Measurements from ENCODE around the gene CZIB. TPM values are rescaled to one million over a fixed set of nuclear protein-coding genes. Genes with fewer than 3 reads are reported as not detected.

The CZIB gene
- 74.1 and 94.6 TPM in 2 replicates for total RNA-seq (2014; rRNA removed; shearing (Covaris generic))

- H3K4me3 ChIP-seq (ENCODE audit: insufficient read depth, low read depth, low read length): peak within 1 kb of the TSS; percentile 100
- DNase-seq: peak; percentile 98
- H3K27me3 ChIP-seq (ENCODE audit: control insufficient read depth, insufficient read depth, low read length): no peaks in the 10 kb centered on the region
- H3K36me3 ChIP-seq (replicated peaks; ENCODE audit: control insufficient read depth, insufficient read depth, low read length): peaks cover 7% of the 10 kb centered on the region
Measured at GRCh38 chr1:53220171-53220961, at the start of gene CZIB. Gene CZIB, minus strand, starts transcription at chr1:53220634. Its CDS starts 59 bp downstream, at chr1:53220575.

- H3K27me3 ChIP-seq (ENCODE audit: control insufficient read depth, insufficient read depth, low read length): no peaks in the 10 kb centered on the region
- DNase-seq: no peak
- H3K4me3 ChIP-seq (ENCODE audit: insufficient read depth, low read depth, low read length): no peak overlapping the region
- H3K36me3 ChIP-seq (replicated peaks; ENCODE audit: control insufficient read depth, insufficient read depth, low read length): peaks cover 53% of the 10 kb centered on the region
Measured at GRCh38 chr1:53270107-53270506, 49.7 kb upstream of the CZIB start.

DNA sequence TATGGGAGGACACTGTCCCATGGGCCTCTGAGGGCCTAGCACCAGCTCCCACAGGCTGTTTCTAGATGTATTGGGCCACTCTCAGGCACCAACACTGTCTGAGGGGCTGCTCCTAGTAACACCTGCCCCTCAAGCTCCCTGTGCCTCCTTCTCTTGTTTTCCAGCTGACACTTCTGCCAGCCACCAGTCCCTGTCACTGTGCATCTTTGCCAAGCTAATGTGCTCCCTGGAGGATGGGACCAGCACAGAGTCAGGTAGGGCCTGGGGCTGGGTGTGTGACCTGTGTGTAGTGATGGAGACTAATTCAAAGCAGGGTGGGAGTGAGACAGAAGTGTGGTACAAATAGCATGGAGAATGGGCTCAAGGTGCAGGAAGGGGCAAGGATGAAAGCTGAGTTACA is 47.3 kb upstream of the CZIB start:
- no peak overlapping the region for H3K4me3 ChIP-seq (ENCODE audit: insufficient read depth, low read depth, low read length)
- H3K27me3 ChIP-seq (ENCODE audit: control insufficient read depth, insufficient read depth, low read length): no peaks in the 10 kb centered on the region
- DNase-seq: no peak
- peaks cover 60% of the 10 kb centered on the region for H3K36me3 ChIP-seq (replicated peaks; ENCODE audit: control insufficient read depth, insufficient read depth, low read length)

DNA sequence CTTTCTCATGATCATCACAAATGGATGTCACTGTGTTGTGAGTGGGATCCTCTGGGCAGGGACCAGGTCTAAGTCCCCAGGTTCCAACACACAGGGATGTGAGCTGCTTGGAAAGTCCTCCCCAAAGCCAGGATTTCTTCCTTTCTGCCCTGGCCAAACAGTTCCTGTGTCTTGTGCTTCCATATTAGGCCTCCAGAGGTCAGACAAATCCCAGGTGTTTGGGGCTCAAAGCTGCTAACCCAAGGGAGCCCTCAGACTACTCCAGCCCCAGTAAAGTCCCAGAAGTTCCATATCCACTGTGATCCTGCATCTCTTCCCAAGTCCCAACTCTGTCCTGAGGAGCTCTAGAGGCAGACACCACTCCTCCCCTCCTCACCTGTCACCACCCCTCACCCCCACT is 45.6 kb upstream of the CZIB start:
- peaks cover 65% of the 10 kb centered on the region for H3K36me3 ChIP-seq (replicated peaks; ENCODE audit: control insufficient read depth, insufficient read depth, low read length)
- H3K27me3 ChIP-seq (ENCODE audit: control insufficient read depth, insufficient read depth, low read length): no peaks in the 10 kb centered on the region
- peak; percentile 66 for DNase-seq
- H3K4me3 ChIP-seq (ENCODE audit: insufficient read depth, low read depth, low read length): no peak overlapping the region

GRCh38 chr1:53265581-53265980 is 45.1 kb upstream of the CZIB start:
- Histone ChIP-seq H3K27me3 (ENCODE audit: control insufficient read depth, insufficient read depth, low read length) (no peaks in the 10 kb centered on the region), H3K4me3 (ENCODE audit: insufficient read depth, low read depth, low read length) (no peak overlapping the region), H3K36me3 (replicated peaks; ENCODE audit: control insufficient read depth, insufficient read depth, low read length) (peaks cover 62% of the 10 kb centered on the region)
- no peak for DNase-seq

DNA sequence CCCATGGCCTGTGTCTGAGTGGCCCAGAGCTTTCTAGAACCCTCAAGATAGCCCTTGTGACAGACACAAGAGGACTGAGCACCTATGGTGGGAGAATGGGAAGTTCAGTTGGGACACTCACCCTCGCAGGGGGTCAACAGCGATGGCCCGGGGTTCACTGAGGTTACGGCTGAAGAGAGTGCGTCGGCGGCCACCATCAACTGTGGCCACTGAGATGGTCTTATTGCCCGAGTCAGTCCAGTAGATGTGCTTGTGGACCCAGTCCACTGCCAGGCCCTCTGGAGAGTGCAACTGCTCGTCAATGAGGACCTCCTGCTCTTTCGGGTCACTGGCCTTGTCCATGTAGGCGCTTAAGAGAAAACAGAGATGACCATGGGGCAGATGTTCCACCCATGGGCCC is 43.6 kb upstream of the CZIB start:
- Histone ChIP-seq H3K4me3 (ENCODE audit: insufficient read depth, low read depth, low read length) (no peak overlapping the region), H3K36me3 (replicated peaks; ENCODE audit: control insufficient read depth, insufficient read depth, low read length) (peaks cover 66% of the 10 kb centered on the region), H3K27me3 (ENCODE audit: control insufficient read depth, insufficient read depth, low read length) (no peaks in the 10 kb centered on the region)
- DNase-seq: no peak

DNA sequence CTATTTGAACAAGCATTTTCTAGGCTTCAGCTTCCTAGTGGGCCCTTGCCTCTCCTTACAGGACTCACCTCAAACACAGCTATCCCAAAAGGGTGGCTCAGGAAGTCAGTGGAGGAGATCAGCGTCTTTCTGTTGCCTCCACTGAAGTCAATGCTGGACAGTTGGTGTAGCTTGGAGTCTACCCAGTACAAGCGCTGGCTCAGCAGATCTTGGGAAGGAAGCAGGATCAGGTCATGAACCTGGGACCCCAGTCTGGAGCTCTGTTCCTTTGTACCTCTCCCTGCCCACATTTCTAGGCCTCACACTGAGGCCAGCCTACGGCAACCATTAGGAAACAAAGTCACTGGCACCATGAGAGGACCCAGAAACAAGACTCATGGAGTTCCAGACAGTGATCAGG is 41.6 kb upstream of the CZIB start:
- H3K4me3 ChIP-seq (ENCODE audit: insufficient read depth, low read depth, low read length): no peak overlapping the region
- no peaks in the 10 kb centered on the region for H3K27me3 ChIP-seq (ENCODE audit: control insufficient read depth, insufficient read depth, low read length)
- peaks cover 70% of the 10 kb centered on the region for H3K36me3 ChIP-seq (replicated peaks; ENCODE audit: control insufficient read depth, insufficient read depth, low read length)
- DNase-seq: no peak

GRCh38 chr1:53260631-53261247 is 40.3 kb upstream of the CZIB start:
- Histone ChIP-seq H3K36me3 (replicated peaks; ENCODE audit: control insufficient read depth, insufficient read depth, low read length) (peaks cover 74% of the 10 kb centered on the region), H3K4me3 (ENCODE audit: insufficient read depth, low read depth, low read length) (no peak overlapping the region), H3K27me3 (ENCODE audit: control insufficient read depth, insufficient read depth, low read length) (no peaks in the 10 kb centered on the region)
- no peak for DNase-seq

- Histone ChIP-seq H3K36me3 (replicated peaks; ENCODE audit: control insufficient read depth, insufficient read depth, low read length) (peaks cover 72% of the 10 kb centered on the region), H3K4me3 (ENCODE audit: insufficient read depth, low read depth, low read length) (no peak overlapping the region), H3K27me3 (ENCODE audit: control insufficient read depth, insufficient read depth, low read length) (no peaks in the 10 kb centered on the region)
- DNase-seq: no peak
Measured at GRCh38 chr1:53259932-53260331, 39.5 kb upstream of the CZIB start.

DNA sequence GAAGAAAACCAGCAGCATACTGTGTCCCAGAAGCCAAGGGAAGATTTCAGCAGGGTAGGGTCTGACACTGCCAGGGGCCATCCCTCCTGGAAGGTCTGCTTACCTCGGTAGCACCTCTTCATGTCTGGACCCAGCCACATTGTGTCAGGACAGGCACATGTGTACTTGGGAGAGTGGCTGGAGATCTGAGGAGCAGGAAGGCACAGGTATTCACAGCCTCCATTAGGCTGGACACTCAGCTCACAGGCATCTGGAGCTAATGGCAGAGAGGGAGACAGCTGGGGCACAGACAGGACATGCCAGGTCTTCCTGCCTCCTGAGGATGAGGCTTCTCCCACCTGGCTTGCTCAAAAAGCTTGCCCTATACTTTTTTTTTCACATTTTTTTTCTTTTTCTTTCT is 37.8 kb upstream of the CZIB start:
- DNase-seq: no peak
- H3K36me3 ChIP-seq (replicated peaks; ENCODE audit: control insufficient read depth, insufficient read depth, low read length): peaks cover 67% of the 10 kb centered on the region
- no peak overlapping the region for H3K4me3 ChIP-seq (ENCODE audit: insufficient read depth, low read depth, low read length)

GRCh38 chr1:53257454-53258081 is 37.1 kb upstream of the CZIB start:
- no peak for DNase-seq
- Histone ChIP-seq H3K4me3 (ENCODE audit: insufficient read depth, low read depth, low read length) (no peak overlapping the region), H3K36me3 (replicated peaks; ENCODE audit: control insufficient read depth, insufficient read depth, low read length) (peaks cover 61% of the 10 kb centered on the region), H3K27me3 (ENCODE audit: control insufficient read depth, insufficient read depth, low read length) (no peaks in the 10 kb centered on the region)

More for the DNA sequence above, 37.8 kb upstream of the CZIB start:
- H3K27me3 ChIP-seq (ENCODE audit: control insufficient read depth, insufficient read depth, low read length): no peaks in the 10 kb centered on the region

DNA sequence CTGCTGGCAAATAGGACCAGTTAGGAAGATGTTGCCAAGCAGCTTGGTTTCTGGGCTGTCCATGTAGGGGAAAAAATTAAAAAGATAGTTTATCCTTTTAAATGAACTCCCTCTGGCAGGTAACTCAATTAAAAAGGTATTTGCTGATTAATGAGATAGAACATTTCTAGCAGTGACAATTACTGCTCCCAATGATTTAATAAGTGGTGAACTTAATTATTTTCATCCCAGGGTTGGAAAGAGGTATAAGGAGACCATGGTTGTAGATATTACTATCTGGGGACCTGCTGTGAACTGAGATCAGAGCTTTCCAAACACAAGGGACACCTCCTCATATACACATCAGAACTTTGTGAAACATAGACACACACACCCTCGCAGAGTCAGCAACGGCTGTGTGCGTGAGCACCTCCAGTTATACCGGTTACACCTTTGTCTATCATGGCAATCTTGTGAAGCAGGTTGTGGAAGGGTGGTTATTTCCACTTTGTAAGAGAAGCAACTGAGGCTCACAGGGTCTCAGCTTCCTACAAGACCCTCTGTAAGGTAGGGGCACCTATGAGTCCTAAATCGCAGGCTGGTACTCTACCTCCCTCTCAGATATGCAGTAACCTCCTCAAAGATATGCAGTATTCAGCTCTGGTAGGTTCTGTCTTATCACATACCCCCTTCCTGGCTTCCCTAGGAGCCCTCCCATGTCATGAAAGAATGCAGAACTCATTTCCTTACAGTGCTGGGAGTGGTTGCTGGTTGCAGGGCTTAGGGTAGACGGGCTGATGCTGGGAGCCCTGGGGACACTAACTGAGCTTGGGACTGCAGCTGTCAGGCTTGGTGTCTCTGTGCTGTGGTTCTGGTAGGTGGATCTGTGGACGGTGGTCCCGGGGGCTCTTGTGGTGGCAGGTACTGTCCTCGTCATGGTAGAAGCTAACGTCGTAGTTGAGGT is 36.3 kb upstream of the CZIB start:
- Histone ChIP-seq H3K4me3 (ENCODE audit: insufficient read depth, low read depth, low read length) (no peak overlapping the region), H3K36me3 (replicated peaks; ENCODE audit: control insufficient read depth, insufficient read depth, low read length) (peaks cover 53% of the 10 kb centered on the region), H3K27me3 (ENCODE audit: control insufficient read depth, insufficient read depth, low read length) (no peaks in the 10 kb centered on the region)
- no peak for DNase-seq

- peaks cover 53% of the 10 kb centered on the region for H3K36me3 ChIP-seq (replicated peaks; ENCODE audit: control insufficient read depth, insufficient read depth, low read length)
- no peak overlapping the region for H3K4me3 ChIP-seq (ENCODE audit: insufficient read depth, low read depth, low read length)
- DNase-seq: no peak
- H3K27me3 ChIP-seq (ENCODE audit: control insufficient read depth, insufficient read depth, low read length): no peaks in the 10 kb centered on the region
Measured at GRCh38 chr1:53255031-53255430, 34.6 kb upstream of the CZIB start.

DNA sequence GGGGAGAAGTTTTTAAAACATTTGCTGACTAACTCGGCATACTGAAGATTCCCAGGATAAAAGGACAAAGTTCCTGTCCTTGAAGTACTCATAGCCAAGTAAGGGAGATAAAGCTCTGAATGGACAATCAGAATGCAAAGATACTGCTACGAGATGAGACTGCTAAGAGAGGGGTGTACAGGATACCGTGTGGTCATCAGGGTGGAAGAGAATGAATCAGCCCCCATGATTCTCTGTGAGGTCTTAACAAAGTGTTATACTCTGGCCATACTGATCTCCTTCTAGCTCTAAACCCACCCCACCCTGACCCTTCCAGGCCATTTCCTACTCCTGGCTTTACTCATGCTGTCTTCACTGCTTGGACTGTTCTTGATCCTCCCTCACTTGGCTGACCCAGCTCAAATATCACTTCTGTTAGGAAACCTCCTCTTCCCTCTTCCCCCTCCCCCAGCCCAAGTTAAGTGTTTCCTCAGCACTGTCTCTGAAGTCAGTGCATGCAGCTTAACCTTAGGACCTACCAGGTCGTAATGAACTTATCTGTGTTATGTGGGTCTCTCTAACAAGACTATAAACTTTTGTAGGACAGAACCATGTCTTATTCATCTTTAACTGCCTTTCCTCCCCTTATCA is 33.7 kb upstream of the CZIB start:
- DNase-seq: no peak
- Histone ChIP-seq H3K27me3 (ENCODE audit: control insufficient read depth, insufficient read depth, low read length) (no peaks in the 10 kb centered on the region), H3K4me3 (ENCODE audit: insufficient read depth, low read depth, low read length) (no peak overlapping the region)

More for the DNA sequence above, 33.7 kb upstream of the CZIB start:
- H3K36me3 ChIP-seq (replicated peaks; ENCODE audit: control insufficient read depth, insufficient read depth, low read length): peaks cover 57% of the 10 kb centered on the region

Measured in H7 (cell line).